ENCODE data around the gene LIFR. TPM values are rescaled to one million over a fixed set of nuclear protein-coding genes. Genes with fewer than 3 reads are reported as not detected.
A peak's percentile ranks its signal among the peaks of the same experiment; 100 is the strongest.

LIFR gene
- total RNA-seq, 2 donors from 2014 or later = 0.25 TPM; not detected in 1

GRCh38 chr5:38559428-38559827 is 3.0 kb upstream of the LIFR start:
- H3K36me3 Mint-ChIP-seq = no peaks in the 10 kb centered on the region
- H3K9me3 Mint-ChIP-seq = no peaks in the 10 kb centered on the region
- no peak for ATAC-seq
- no peak overlapping the region for H3K27ac Mint-ChIP-seq
- DNase-seq (ENCODE audit: low spot score in 2 of 2) = no peak

- ATAC-seq = no peak
- H3K36me3 Mint-ChIP-seq = no peaks in the 10 kb centered on the region
- no peak for DNase-seq (ENCODE audit: low spot score in 2 of 2)
- no peak overlapping the region for H3K27ac Mint-ChIP-seq
- no peaks in the 10 kb centered on the region for H3K9me3 Mint-ChIP-seq
Measured at GRCh38 chr5:38557792-38558191, 1.3 kb upstream of the LIFR start.

- H3K9me3 Mint-ChIP-seq = no peaks in the 10 kb centered on the region
- no peak overlapping the region for H3K27ac Mint-ChIP-seq
- DNase-seq (ENCODE audit: low spot score in 2 of 2) = no peak
- H3K36me3 Mint-ChIP-seq = no peaks in the 10 kb centered on the region
- ATAC-seq = peak in 1 of 2 donors; percentile 3
Measured at GRCh38 chr5:38557308-38557710, 863 bp upstream of the LIFR start.

- peak in 1 of 2 donors; percentile 21 for DNase-seq (ENCODE audit: low spot score in 2 of 2)
- peak in 1 of 2 donors; percentile 10 for ATAC-seq
- no peaks in the 10 kb centered on the region for H3K9me3 Mint-ChIP-seq
- no peaks in the 10 kb centered on the region for H3K36me3 Mint-ChIP-seq
- no peak overlapping the region for H3K27ac Mint-ChIP-seq
Measured at GRCh38 chr5:38556088-38556598, 303 bp downstream of the LIFR start.

- DNase-seq (ENCODE audit: low spot score in 2 of 2) = no peak
Measured at GRCh38 chr5:38555354-38556087, 925 bp downstream of the LIFR start.

GRCh38 chr5:38554861-38555260 is 1.6 kb downstream of the LIFR start:
- Mint-ChIP-seq H3K36me3 (no peaks in the 10 kb centered on the region), H3K9me3 (no peaks in the 10 kb centered on the region), H3K27ac (no peak overlapping the region)
- DNase-seq (ENCODE audit: low spot score in 2 of 2) = no peak
- no peak for ATAC-seq

More at GRCh38 chr5:38555354-38556087, 925 bp downstream of the LIFR start:
- H3K27ac Mint-ChIP-seq = no peak overlapping the region
- no peaks in the 10 kb centered on the region for H3K9me3 Mint-ChIP-seq
- ATAC-seq = no peak
- no peaks in the 10 kb centered on the region for H3K36me3 Mint-ChIP-seq

- ATAC-seq = no peak
- no peak overlapping the region for H3K27ac Mint-ChIP-seq
- no peaks in the 10 kb centered on the region for H3K36me3 Mint-ChIP-seq
- no peak for DNase-seq (ENCODE audit: low spot score in 2 of 2)
- H3K9me3 Mint-ChIP-seq = no peaks in the 10 kb centered on the region
Measured at GRCh38 chr5:38554403-38554802, 2.0 kb downstream of the LIFR start.

- ATAC-seq = no peak
- H3K36me3 Mint-ChIP-seq = no peaks in the 10 kb centered on the region
- H3K27ac Mint-ChIP-seq = no peak overlapping the region
- DNase-seq (ENCODE audit: low spot score in 2 of 2) = no peak
- no peaks in the 10 kb centered on the region for H3K9me3 Mint-ChIP-seq
Measured at GRCh38 chr5:38553001-38553521, 3.4 kb downstream of the LIFR start.

- ATAC-seq (peak in 1 of 2 donors; percentile 42), DNase-seq (ENCODE audit: low spot score in 2 of 2) (no peak)
- Mint-ChIP-seq H3K9me3 (no peaks in the 10 kb centered on the region), H3K27ac (no peak overlapping the region), H3K36me3 (no peaks in the 10 kb centered on the region)
Measured at GRCh38 chr5:38551030-38552017, 5.1 kb downstream of the LIFR start.

- no peak for ATAC-seq
- H3K9me3 Mint-ChIP-seq = no peaks in the 10 kb centered on the region
- no peaks in the 10 kb centered on the region for H3K36me3 Mint-ChIP-seq
- no peak overlapping the region for H3K27ac Mint-ChIP-seq
- no peak for DNase-seq (ENCODE audit: low spot score in 2 of 2)
Measured at GRCh38 chr5:38548064-38548759, 8.2 kb downstream of the LIFR start.

GRCh38 chr5:38547257-38547656 is 9.2 kb downstream of the LIFR start:
- DNase-seq (ENCODE audit: low spot score in 2 of 2) = no peak
- ATAC-seq = no peak
- Mint-ChIP-seq H3K27ac (no peak overlapping the region), H3K36me3 (no peaks in the 10 kb centered on the region), H3K9me3 (no peaks in the 10 kb centered on the region)

- ATAC-seq = no peak
- no peaks in the 10 kb centered on the region for H3K9me3 Mint-ChIP-seq
- H3K36me3 Mint-ChIP-seq = no peaks in the 10 kb centered on the region
- DNase-seq (ENCODE audit: low spot score in 2 of 2) = no peak
- no peak overlapping the region for H3K27ac Mint-ChIP-seq
Measured at GRCh38 chr5:38546691-38547146, 9.7 kb downstream of the LIFR start.

GRCh38 chr5:38543886-38544285 is 12.6 kb downstream of the LIFR start:
- no peaks in the 10 kb centered on the region for H3K36me3 Mint-ChIP-seq
- no peak for ATAC-seq
- no peak overlapping the region for H3K27ac Mint-ChIP-seq
- DNase-seq (ENCODE audit: low spot score in 2 of 2) = no peak
- no peaks in the 10 kb centered on the region for H3K9me3 Mint-ChIP-seq

- Mint-ChIP-seq H3K36me3 (no peaks in the 10 kb centered on the region), H3K9me3 (no peaks in the 10 kb centered on the region), H3K27ac (no peak overlapping the region)
- ATAC-seq (no peak), DNase-seq (ENCODE audit: low spot score in 2 of 2) (no peak)
Measured at GRCh38 chr5:38543074-38543473, 13.4 kb downstream of the LIFR start.

- H3K9me3 Mint-ChIP-seq = no peaks in the 10 kb centered on the region
- no peak overlapping the region for H3K27ac Mint-ChIP-seq
- H3K36me3 Mint-ChIP-seq = no peaks in the 10 kb centered on the region
- no peak for DNase-seq (ENCODE audit: low spot score in 2 of 2)
- no peak for ATAC-seq
Measured at GRCh38 chr5:38541174-38541725, 15.2 kb downstream of the LIFR start.

GRCh38 chr5:38540314-38540713 is 16.1 kb downstream of the LIFR start:
- Mint-ChIP-seq H3K36me3 (no peaks in the 10 kb centered on the region), H3K9me3 (no peaks in the 10 kb centered on the region), H3K27ac (no peak overlapping the region)
- ATAC-seq (no peak), DNase-seq (ENCODE audit: low spot score in 2 of 2) (no peak)
